ENCODE results near the gene FAM171A1. TPM values are rescaled to one million over a fixed set of nuclear protein-coding genes. Genes with fewer than 3 reads are reported as not detected.
A peak's percentile ranks its signal among the peaks of the same experiment; 100 is the strongest.

FAM171A1 gene
- total RNA-seq, 1 donor from 2014 or later = 51.9 TPM

GRCh38 chr10:15258255-15258654 lies 112.8 kb downstream of the FAM171A1 start:
- no peak for FAIRE-seq
- Mint-ChIP-seq H3K27me3 (ENCODE audit: low read depth, unreplicated experiment) (no peaks in the 10 kb centered on the region), H3K4me1 (ENCODE audit: low read depth, unreplicated experiment) (peaks cover 8% of the 10 kb centered on the region), H3K4me3 (ENCODE audit: unreplicated experiment) (no peak overlapping the region), H3K9me3 (ENCODE audit: unreplicated experiment) (no peaks in the 10 kb centered on the region), H3K36me3 (ENCODE audit: low read depth, unreplicated experiment) (no peaks in the 10 kb centered on the region), H3K27ac (ENCODE audit: unreplicated experiment) (no peak overlapping the region)
- Histone ChIP-seq H4K20me1 (ENCODE audit: insufficient read depth, low read length) (peaks cover 21% of the 10 kb centered on the region), H3K4me1 (ENCODE audit: insufficient read depth, low read length) (peaks cover 6% of the 10 kb centered on the region), H3K27me3 (ENCODE audit: insufficient read depth, low read length) (no peaks in the 10 kb centered on the region), H3K4me2 (ENCODE audit: low read length) (no peak overlapping the region), H3K36me3 (ENCODE audit: insufficient read depth, low read length) (peaks cover 3% of the 10 kb centered on the region), H3K4me3 (ENCODE audit: insufficient read depth, low read depth, low read length) (no peak overlapping the region), H3K79me2 (ENCODE audit: insufficient read depth, low read length) (no peaks in the 10 kb centered on the region), H2AFZ (ENCODE audit: low read depth, low read length) (no peak overlapping the region), H3K9me3 (ENCODE audit: insufficient read depth, low read depth, low read length) (no peaks in the 10 kb centered on the region), H3K27ac (ENCODE audit: low read depth, low read length) (no peak overlapping the region), H3K9ac (ENCODE audit: low read length) (no peak overlapping the region)
- DNase-seq (ENCODE audit: low read depth) = no peak
- TF ChIP-seq EZH2 (IDR thresholded peaks at IDR 0.05; ENCODE audit: insufficient read depth, low read length) (no peak), CTCF (IDR thresholded peaks at IDR 0.05; ENCODE audit: insufficient read depth, low read depth, low read length) (no peak)

- FAIRE-seq = no peak
- peaks cover 8% of the 10 kb centered on the region for H4K20me1 ChIP-seq (ENCODE audit: insufficient read depth, low read length)
- no peak overlapping the region for H3K4me3 Mint-ChIP-seq (ENCODE audit: unreplicated experiment)
- H3K27ac ChIP-seq (ENCODE audit: low read depth, low read length) = no peak overlapping the region
- no peak overlapping the region for H3K4me3 ChIP-seq (ENCODE audit: insufficient read depth, low read depth, low read length)
- H3K79me2 ChIP-seq (ENCODE audit: insufficient read depth, low read length) = no peaks in the 10 kb centered on the region
- H2AFZ ChIP-seq (ENCODE audit: low read depth, low read length) = no peak overlapping the region
- no peaks in the 10 kb centered on the region for H3K27me3 ChIP-seq (ENCODE audit: insufficient read depth, low read length)
- no peaks in the 10 kb centered on the region for H3K36me3 ChIP-seq (ENCODE audit: insufficient read depth, low read length)
- TF ChIP-seq CTCF (IDR thresholded peaks at IDR 0.05; ENCODE audit: insufficient read depth, low read depth, low read length) (no peak), EZH2 (IDR thresholded peaks at IDR 0.05; ENCODE audit: insufficient read depth, low read length) (no peak)
- H3K4me2 ChIP-seq (ENCODE audit: low read length) = no peak overlapping the region
- peaks cover 4% of the 10 kb centered on the region for H3K36me3 Mint-ChIP-seq (ENCODE audit: low read depth, unreplicated experiment)
- H3K4me1 Mint-ChIP-seq (ENCODE audit: low read depth, unreplicated experiment) = peaks cover 8% of the 10 kb centered on the region
- no peak overlapping the region for H3K27ac Mint-ChIP-seq (ENCODE audit: unreplicated experiment)
- no peaks in the 10 kb centered on the region for H3K9me3 Mint-ChIP-seq (ENCODE audit: unreplicated experiment)
- H3K9ac ChIP-seq (ENCODE audit: low read length) = no peak overlapping the region
- H3K4me1 ChIP-seq (ENCODE audit: insufficient read depth, low read length) = peaks cover 6% of the 10 kb centered on the region
- H3K27me3 Mint-ChIP-seq (ENCODE audit: low read depth, unreplicated experiment) = no peaks in the 10 kb centered on the region
- DNase-seq (ENCODE audit: low read depth) = no peak
- H3K9me3 ChIP-seq (ENCODE audit: insufficient read depth, low read depth, low read length) = no peaks in the 10 kb centered on the region
These were observed 115.1 kb downstream of the FAM171A1 start for GRCh38 chr10:15255961-15256360.

- Mint-ChIP-seq H3K27ac (ENCODE audit: unreplicated experiment) (peak overlapping the region; percentile 6), H3K9me3 (ENCODE audit: unreplicated experiment) (no peaks in the 10 kb centered on the region), H3K27me3 (ENCODE audit: low read depth, unreplicated experiment) (no peaks in the 10 kb centered on the region), H3K4me3 (ENCODE audit: unreplicated experiment) (peak overlapping the region; percentile 13), H3K36me3 (ENCODE audit: low read depth, unreplicated experiment) (peaks cover 11% of the 10 kb centered on the region), H3K4me1 (ENCODE audit: low read depth, unreplicated experiment) (peaks cover 8% of the 10 kb centered on the region)
- Histone ChIP-seq H3K4me3 (ENCODE audit: insufficient read depth, low read depth, low read length) (no peak overlapping the region), H3K4me2 (ENCODE audit: low read length) (peak overlapping the region; percentile 53), H3K36me3 (ENCODE audit: insufficient read depth, low read length) (no peaks in the 10 kb centered on the region), H3K79me2 (ENCODE audit: insufficient read depth, low read length) (no peaks in the 10 kb centered on the region), H4K20me1 (ENCODE audit: insufficient read depth, low read length) (peaks cover 5% of the 10 kb centered on the region), H3K9ac (ENCODE audit: low read length) (no peak overlapping the region), H3K4me1 (ENCODE audit: insufficient read depth, low read length) (peaks cover 6% of the 10 kb centered on the region), H3K9me3 (ENCODE audit: insufficient read depth, low read depth, low read length) (no peaks in the 10 kb centered on the region), H3K27me3 (ENCODE audit: insufficient read depth, low read length) (no peaks in the 10 kb centered on the region), H2AFZ (ENCODE audit: low read depth, low read length) (no peak overlapping the region), H3K27ac (ENCODE audit: low read depth, low read length) (no peak overlapping the region)
- DNase-seq (ENCODE audit: low read depth) = no peak
- no peak for FAIRE-seq
- TF ChIP-seq EZH2 (IDR thresholded peaks at IDR 0.05; ENCODE audit: insufficient read depth, low read length) (no peak), CTCF (IDR thresholded peaks at IDR 0.05; ENCODE audit: insufficient read depth, low read depth, low read length) (no peak)
These were observed 116.1 kb downstream of the FAM171A1 start for GRCh38 chr10:15254808-15255648.

Measured in astrocyte (in vitro differentiated cells and primary cell).